ENCODE results near the gene TTLL4. TPM values are rescaled to one million over a fixed set of nuclear protein-coding genes. Genes with fewer than 3 reads are reported as not detected.

Gene TTLL4
- total RNA-seq, 2 experiments from 2014 or later, result 38.2 to 68.0 TPM

DNA sequence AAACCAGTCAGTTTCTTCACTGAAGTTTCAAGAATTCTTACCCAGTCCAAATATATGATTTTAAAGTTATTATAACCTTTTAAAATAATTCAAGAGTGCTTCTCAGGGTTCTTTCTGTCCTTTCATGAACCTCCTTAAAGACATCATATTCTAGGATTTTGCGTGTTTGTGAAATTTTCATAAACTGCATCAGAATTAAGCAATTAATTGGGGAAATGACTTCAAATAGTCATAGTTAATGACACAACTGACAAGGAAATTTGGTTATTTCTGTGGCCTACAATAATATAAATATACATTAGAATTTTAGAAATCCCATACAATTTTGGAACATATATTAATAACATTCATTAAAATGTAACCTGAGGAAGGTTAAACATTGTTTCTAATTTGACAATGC, 81.8 kb downstream of the TTLL4 start:
- no peak overlapping the region for H3K27ac ChIP-seq (ENCODE audit: low read depth, low read length, poor library complexity, severe bottlenecking)
- H3K9me2 ChIP-seq (ENCODE audit: insufficient read depth, low read length), result no peaks in the 10 kb centered on the region
- no peak overlapping the region for H3K4me2 ChIP-seq (ENCODE audit: low read length)
- no peaks in the 10 kb centered on the region for H3K36me3 ChIP-seq (ENCODE audit: insufficient read depth, low read length)
- H3K79me2 ChIP-seq (ENCODE audit: insufficient read depth, low read depth, low read length), result no peaks in the 10 kb centered on the region
- no peaks in the 10 kb centered on the region for H3K4me1 ChIP-seq (ENCODE audit: insufficient read depth, low read length, poor library complexity, severe bottlenecking)
- intact Hi-C loops (cut with micrococcal nuclease; ENCODE audit: unreplicated experiment), result no loop called here
- H2AFZ ChIP-seq (ENCODE audit: low read length), result no peak overlapping the region
- CTCF ChIA-PET (ENCODE audit: unreplicated experiment), result no interaction called here
- BruUV-seq (replicated peaks), result no TSS peak
- POLR2A ChIA-PET, result no interaction called here
- TF ChIP-seq EZH2phosphoT487 (IDR thresholded peaks at IDR 0.05; ENCODE audit: borderline replicate concordance, low read depth, low read length), result no peak
- TF ChIP-seq, protein P1, sequence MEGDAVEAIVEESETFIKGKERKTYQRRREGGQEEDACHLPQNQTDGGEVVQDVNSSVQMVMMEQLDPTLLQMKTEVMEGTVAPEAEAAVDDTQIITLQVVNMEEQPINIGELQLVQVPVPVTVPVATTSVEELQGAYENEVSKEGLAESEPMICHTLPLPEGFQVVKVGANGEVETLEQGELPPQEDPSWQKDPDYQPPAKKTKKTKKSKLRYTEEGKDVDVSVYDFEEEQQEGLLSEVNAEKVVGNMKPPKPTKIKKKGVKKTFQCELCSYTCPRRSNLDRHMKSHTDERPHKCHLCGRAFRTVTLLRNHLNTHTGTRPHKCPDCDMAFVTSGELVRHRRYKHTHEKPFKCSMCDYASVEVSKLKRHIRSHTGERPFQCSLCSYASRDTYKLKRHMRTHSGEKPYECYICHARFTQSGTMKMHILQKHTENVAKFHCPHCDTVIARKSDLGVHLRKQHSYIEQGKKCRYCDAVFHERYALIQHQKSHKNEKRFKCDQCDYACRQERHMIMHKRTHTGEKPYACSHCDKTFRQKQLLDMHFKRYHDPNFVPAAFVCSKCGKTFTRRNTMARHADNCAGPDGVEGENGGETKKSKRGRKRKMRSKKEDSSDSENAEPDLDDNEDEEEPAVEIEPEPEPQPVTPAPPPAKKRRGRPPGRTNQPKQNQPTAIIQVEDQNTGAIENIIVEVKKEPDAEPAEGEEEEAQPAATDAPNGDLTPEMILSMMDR (conservative IDR thresholded peaks at IDR 0.05; ENCODE audit: low read length), result no peak
- H3K4me3 ChIP-seq (ENCODE audit: low read depth, low read length, poor library complexity, severe bottlenecking), result no peak overlapping the region
- DNase-seq (ENCODE audit: low spot score), result no peak
- no peaks in the 10 kb centered on the region for H4K20me1 ChIP-seq (ENCODE audit: insufficient read depth, low read length)
- no peaks in the 10 kb centered on the region for H3K9me3 ChIP-seq (ENCODE audit: low read length)

DNA sequence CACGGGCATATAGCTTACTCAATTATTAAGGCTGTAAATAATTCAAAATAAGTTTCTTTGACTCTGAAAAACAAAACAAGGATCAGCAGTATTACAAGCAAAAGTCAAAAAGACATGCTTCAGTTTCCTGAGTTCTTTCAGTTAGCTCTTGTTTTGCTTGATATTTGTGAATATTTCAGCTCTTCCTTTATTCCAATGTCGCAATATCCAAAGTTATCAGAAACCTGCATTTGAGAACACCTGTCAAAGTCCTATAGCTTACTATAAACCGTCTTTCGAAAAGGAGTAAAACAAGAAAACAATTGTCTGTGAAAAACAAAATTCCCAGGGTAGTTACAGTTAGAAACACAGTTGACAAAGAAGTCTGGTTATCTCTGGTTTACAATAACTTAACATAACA, 86.1 kb downstream of the TTLL4 start:
- CTCF ChIA-PET (ENCODE audit: unreplicated experiment), result no interaction called here

More for the DNA sequence above, 86.1 kb downstream of the TTLL4 start:
- DNase-seq (ENCODE audit: low spot score), result no peak
- no peaks in the 10 kb centered on the region for H3K36me3 ChIP-seq (ENCODE audit: insufficient read depth, low read length)
- intact Hi-C loops (cut with micrococcal nuclease; ENCODE audit: unreplicated experiment), result no loop called here
- POLR2A ChIA-PET, result interaction anchor here (0.5 kb wide), 1 partner anchor 150 kb away, joined by 3 read pairs; no protein-coding TSS in a partner anchor
- no peaks in the 10 kb centered on the region for H4K20me1 ChIP-seq (ENCODE audit: insufficient read depth, low read length)
- no peak overlapping the region for H3K27ac ChIP-seq (ENCODE audit: low read depth, low read length, poor library complexity, severe bottlenecking)
- H3K4me3 ChIP-seq (ENCODE audit: low read depth, low read length, poor library complexity, severe bottlenecking), result no peak overlapping the region
- H2AFZ ChIP-seq (ENCODE audit: low read length), result no peak overlapping the region
- H3K4me2 ChIP-seq (ENCODE audit: low read length), result no peak overlapping the region
- no TSS peak for BruUV-seq (replicated peaks)
- H3K9me2 ChIP-seq (ENCODE audit: insufficient read depth, low read length), result no peaks in the 10 kb centered on the region
- no peaks in the 10 kb centered on the region for H3K9me3 ChIP-seq (ENCODE audit: low read length)
- no peak for TF ChIP-seq EZH2phosphoT487 (IDR thresholded peaks at IDR 0.05; ENCODE audit: borderline replicate concordance, low read depth, low read length)
- TF ChIP-seq, protein P1 (conservative IDR thresholded peaks at IDR 0.05; ENCODE audit: low read length), result no peak
- H3K4me1 ChIP-seq (ENCODE audit: insufficient read depth, low read length, poor library complexity, severe bottlenecking), result no peaks in the 10 kb centered on the region
- H3K79me2 ChIP-seq (ENCODE audit: insufficient read depth, low read depth, low read length), result no peaks in the 10 kb centered on the region

Measured in OCI-LY7 (cell line).